SK-N-SH (cell line): ENCODE results near the gene AKR1C1. TPM values are rescaled to one million over a fixed set of nuclear protein-coding genes. Genes with fewer than 3 reads are reported as not detected.

Experiments used
- CTCF ChIA-PET: fragments of 300-600, 350-600 bp; formaldehyde crosslinking; extraction: SDS; loops from one replicate; lab custom pipeline; 2021; lab: Yijun Ruan, JAX
- POLR2A ChIA-PET: fragments of 350-600 bp; sonication (Branson Sonifier 250); formaldehyde crosslinking; extraction: SDS; loops from one replicate; lab custom pipeline; 2020; ENCODE audit warnings: antibody characterized with exemption, inconsistent platforms; lab: Yijun Ruan, JAX
- DNase-seq: peaks from one replicate; pipeline ENCODE4 v3.0.0; 2012
- H2AFZ ChIP-seq: fragments of 200-600 bp; sonication (generic); 2 replicates; pipeline ENCODE4 v1.8.1; 2016; ENCODE audit warnings: antibody characterized with exemption, mild to moderate bottlenecking, low read depth
- H3F3A ChIP-seq: fragments of 200-600 bp; sonication (generic); replicated peaks from 2 replicates; pipeline ENCODE3; 2016; ENCODE audit warnings: antibody characterized with exemption, mild to moderate bottlenecking; ENCODE audit not compliant: insufficient read depth
- H3K27ac ChIP-seq, 2 experiments: fragments of 200-500 bp in 1 of 2; fragments of 200-600 bp in 1 of 2; sonication (Bioruptor generic) in 1 of 2; sonication (generic), shearing (Covaris generic) in 1 of 2; 2 replicates each; pipeline versions ENCODE4 v1.5.1 to v1.6.1; 2014 to 2016; ENCODE audit warnings: low read depth in 2 of 2, inconsistent platforms in 1 of 2, low read length in 1 of 2, mild to moderate bottlenecking in 1 of 2, mixed read lengths in 1 of 2
- H3K27me3 ChIP-seq: fragments of 200-600 bp; sonication (generic), shearing (Covaris generic); 2 replicates; pipeline ENCODE4 v1.6.1; 2016; ENCODE audit warnings: mixed run types; ENCODE audit not compliant: insufficient read depth
- H3K36me3 ChIP-seq, 2 experiments: fragments of 200-500 bp in 1 of 2; fragments of 200-600 bp in 1 of 2; sonication (Bioruptor generic) in 1 of 2; sonication (generic) in 1 of 2; replicated peaks in 1 of 2; 2 replicates each; pipeline versions ENCODE3 to v1.5.1; 2014 to 2016; ENCODE audit warnings: low read length in 1 of 2, mild to moderate bottlenecking in 1 of 2; ENCODE audit not compliant: insufficient read depth in 2 of 2, control insufficient read depth in 1 of 2
- H3K4me1 ChIP-seq, 2 experiments: fragments of 200-500 bp in 1 of 2; fragments of 200-600 bp in 1 of 2; sonication (Bioruptor generic) in 1 of 2; sonication (generic), shearing (Covaris generic) in 1 of 2; 2 replicates each; pipeline versions ENCODE4 v1.5.1 to v1.6.1; 2014 to 2016; ENCODE audit warnings: low read depth in 1 of 2, low read length in 1 of 2, mixed run types in 1 of 2; ENCODE audit not compliant: insufficient read depth in 2 of 2, control insufficient read depth in 1 of 2
- H3K4me2 ChIP-seq: fragments of 200-600 bp; sonication (generic), shearing (Covaris generic); 2 replicates; pipeline ENCODE4 v1.6.1; 2017; ENCODE audit warnings: mixed run types
- H3K4me3 ChIP-seq, 2 experiments: fragments of 200-500 bp in 1 of 2; fragments of 200-600 bp in 1 of 2; sonication (Bioruptor generic) in 1 of 2; sonication (generic), shearing (Covaris generic) in 1 of 2; 2 replicates each; pipeline versions ENCODE4 v1.5.1 to v1.8.1; 2014 to 2016; ENCODE audit warnings: low read depth in 2 of 2, inconsistent platforms in 1 of 2, low read length in 1 of 2, mild to moderate bottlenecking in 1 of 2, mixed read lengths in 1 of 2, moderate library complexity in 1 of 2
- H3K79me2 ChIP-seq: fragments of 200-600 bp; sonication (generic); 2 replicates; pipeline ENCODE4 v1.8.1; 2017; ENCODE audit warnings: mild to moderate bottlenecking; ENCODE audit not compliant: insufficient read depth
- H3K9ac ChIP-seq: fragments of 200-600 bp; sonication (generic); 2 replicates; pipeline ENCODE4 v1.6.1; 2017; ENCODE audit warnings: mixed run types
- H3K9me2 ChIP-seq: fragments of 200-600 bp; sonication (generic); 2 replicates; pipeline ENCODE4 v1.6.1; 2017; ENCODE audit warnings: mixed run types
- H3K9me3 ChIP-seq: fragments of 200-600 bp; sonication (generic); 2 replicates; pipeline ENCODE4 v1.6.1; 2017; ENCODE audit warnings: mixed run types, mild to moderate bottlenecking, moderate library complexity
- H4K20me1 ChIP-seq: fragments of 200-600 bp; sonication (generic); 2 replicates; pipeline ENCODE4 v1.6.1; 2017; ENCODE audit warnings: mild to moderate bottlenecking, mixed run types; ENCODE audit not compliant: insufficient read depth
- EP300 ChIP-seq, 2 experiments: IDR thresholded peaks; 2 replicates each; pipeline versions ENCODE4 v1.4.0 to v1.6.1; 2012; ENCODE audit warnings: borderline replicate concordance in 1 of 2, low read depth in 1 of 2, low read length in 1 of 2
- EZH2phosphoT487 ChIP-seq: fragments of 200-600 bp; sonication (generic); IDR thresholded peaks from 2 replicates; pipeline ENCODE4 v1.6.1; 2017; ENCODE audit warnings: low read depth, mixed run types, mild to moderate bottlenecking, antibody characterized with exemption, moderate library complexity, borderline replicate concordance
- FOSL2 ChIP-seq: IDR thresholded peaks from 2 replicates; pipeline ENCODE4 v1.4.0; 2012; ENCODE audit warnings: low read depth, mild to moderate bottlenecking, moderate library complexity, borderline replicate concordance
- FOXJ3 ChIP-seq: sonication (generic); formaldehyde crosslinking; IDR thresholded peaks from 2 replicates; pipeline ENCODE4 v1.5.1; 2020; ENCODE audit warnings: mild to moderate bottlenecking, missing genetic modification reagents
- FOXM1 ChIP-seq: IDR thresholded peaks from 2 replicates; pipeline ENCODE4 v1.4.0; 2012; ENCODE audit warnings: low read depth, mild to moderate bottlenecking
- GABPA ChIP-seq: IDR thresholded peaks from 2 replicates; pipeline ENCODE4 v1.4.0; 2012; ENCODE audit warnings: low read depth, mild to moderate bottlenecking
- GATA2 ChIP-seq: sonication (generic); formaldehyde crosslinking; IDR thresholded peaks from 2 replicates; pipeline ENCODE4 v1.5.0; 2020; ENCODE audit warnings: mild to moderate bottlenecking, missing genetic modification reagents
- JUND ChIP-seq: IDR thresholded peaks from 2 replicates; pipeline ENCODE4 v1.4.0; 2012
- MAX ChIP-seq: IDR thresholded peaks from 2 replicates; pipeline ENCODE4 v1.4.0; 2012; ENCODE audit warnings: low read depth
- MXI1 ChIP-seq: IDR thresholded peaks from 2 replicates; pipeline ENCODE4 v1.6.1; 2012; ENCODE audit warnings: mild to moderate bottlenecking, low read depth, low read length, improper control_type of control experiment
- RAD21 ChIP-seq: IDR thresholded peaks from 2 replicates; pipeline ENCODE4 v1.6.1; 2012; ENCODE audit warnings: mild to moderate bottlenecking, low read length
- RCOR1 ChIP-seq: fragments of 150-350 bp; IDR thresholded peaks from 2 replicates; pipeline ENCODE4 v1.6.1; 2017; ENCODE audit warnings: antibody characterized with exemption, low read length
- REST ChIP-seq: IDR thresholded peaks from 2 replicates; pipeline ENCODE4 v1.6.1; 2012; ENCODE audit warnings: mild to moderate bottlenecking, low read depth, low read length, moderate library complexity
- RFX5 ChIP-seq: IDR thresholded peaks from 2 replicates; pipeline ENCODE4 v1.6.1; 2012; ENCODE audit warnings: mild to moderate bottlenecking, improper control_type of control experiment, low read length
- RXRA ChIP-seq: IDR thresholded peaks from 2 replicates; pipeline ENCODE4 v1.4.0; 2012; ENCODE audit warnings: low read depth, mild to moderate bottlenecking, borderline replicate concordance
- SIN3A ChIP-seq: IDR thresholded peaks from 2 replicates; pipeline ENCODE4 v1.6.1; 2012; ENCODE audit warnings: low read depth, mild to moderate bottlenecking, low read length, moderate library complexity, borderline replicate concordance
- SMC3 ChIP-seq: IDR thresholded peaks from 2 replicates; pipeline ENCODE4 v1.6.1; 2012; ENCODE audit warnings: low read depth, low read length, improper control_type of control experiment
- TAF1 ChIP-seq: IDR thresholded peaks from 2 replicates; pipeline ENCODE4 v1.6.1; 2012; ENCODE audit warnings: low read depth, mild to moderate bottlenecking, low read length, moderate library complexity, borderline replicate concordance
- TEAD4 ChIP-seq: IDR thresholded peaks from 2 replicates; pipeline ENCODE4 v1.4.0; 2012; ENCODE audit warnings: mild to moderate bottlenecking, borderline replicate concordance; ENCODE audit not compliant: insufficient read depth
- WGBS: methylation state at CpG from one replicate; pipeline ENCODE4 v1.1.6; 2017; ENCODE audit warnings: low lambda C conversion rate; 5-methylcytosine and 5-hydroxymethylcytosine counted together
- polyA plus RNA-seq, 3 experiments: library from polyadenylated mRNA; depleted of rRNA; stranded (reverse); fragments of >200 nt; gene quantifications; 2 replicates each; pipeline ENCODE4 v1.2.3, GENCODE V29; 2012
- TF ChIP-seq, protein P1 (sequence below): fragments of 200-600 bp; sonication (generic); IDR thresholded peaks from 2 replicates; pipeline ENCODE4 v1.6.1; 2017; ENCODE audit warnings: antibody characterized with exemption, mild to moderate bottlenecking, moderate library complexity
- TF ChIP-seq, protein P2 (sequence below): IDR thresholded peaks from 2 replicates; pipeline ENCODE4 v1.4.0; 2012; ENCODE audit warnings: low read depth, borderline replicate concordance

Gene AKR1C1
- polyA plus RNA-seq, 1 of the 3 experiments (the other 2 are of a cell fraction), result 1.3 TPM

DNA sequence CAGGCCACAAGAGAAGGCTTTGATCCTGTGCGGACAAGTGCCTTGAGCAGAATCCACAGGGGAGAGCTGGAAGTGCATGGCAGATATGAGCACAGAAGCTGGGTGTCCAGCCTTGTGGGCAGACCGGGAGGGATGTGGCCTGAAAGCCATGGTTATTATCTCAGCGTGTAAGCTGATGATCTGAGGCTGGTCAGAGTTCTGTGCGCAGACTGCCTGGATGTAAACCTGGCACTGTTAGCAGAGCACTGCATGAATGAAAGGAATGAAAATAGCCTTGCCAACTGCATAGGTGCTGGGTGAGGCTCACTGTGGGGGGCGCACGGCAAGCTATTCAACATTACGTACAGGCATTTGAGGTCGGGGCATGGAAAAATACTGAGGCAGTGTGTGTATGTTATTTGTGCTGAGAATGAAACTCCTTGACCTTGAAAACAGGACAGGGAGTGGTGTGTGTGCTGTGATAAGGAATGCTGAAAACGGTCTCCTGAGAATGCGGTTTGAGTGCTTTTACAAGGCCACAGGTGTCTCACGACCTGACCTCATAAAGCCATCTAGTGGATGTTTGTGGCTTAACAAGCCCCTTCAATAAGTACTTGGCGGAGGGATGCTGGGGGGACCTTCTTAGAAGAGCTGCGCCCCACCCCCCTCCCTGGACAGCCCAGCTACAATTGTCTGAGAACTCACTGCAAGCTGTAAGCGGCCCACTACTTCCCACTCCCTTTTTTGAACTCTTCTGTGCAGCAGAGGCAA lies 18.7 kb downstream of the AKR1C1 start:
- no peak overlapping the region for H3K27ac ChIP-seq
- no peaks in the 10 kb centered on the region for H3K9me3 ChIP-seq
- WGBS, result 65% methylated on average over 10 of the region's 14 CpGs
- TF ChIP-seq GATA2 (CRISPR knock-in tag) (no peak), TAF1 (no peak), MAX (no peak), JUND (no peak), RCOR1 (no peak), FOXM1 (no peak), EZH2phosphoT487 (no peak), RXRA (no peak), SMC3 (peak; percentile 38; the same call in 1 of the 2 replicates), FOSL2 (no peak), RAD21 (peak; percentile 48), FOXJ3 (CRISPR knock-in tag) (no peak)
- TF ChIP-seq, protein P1, sequence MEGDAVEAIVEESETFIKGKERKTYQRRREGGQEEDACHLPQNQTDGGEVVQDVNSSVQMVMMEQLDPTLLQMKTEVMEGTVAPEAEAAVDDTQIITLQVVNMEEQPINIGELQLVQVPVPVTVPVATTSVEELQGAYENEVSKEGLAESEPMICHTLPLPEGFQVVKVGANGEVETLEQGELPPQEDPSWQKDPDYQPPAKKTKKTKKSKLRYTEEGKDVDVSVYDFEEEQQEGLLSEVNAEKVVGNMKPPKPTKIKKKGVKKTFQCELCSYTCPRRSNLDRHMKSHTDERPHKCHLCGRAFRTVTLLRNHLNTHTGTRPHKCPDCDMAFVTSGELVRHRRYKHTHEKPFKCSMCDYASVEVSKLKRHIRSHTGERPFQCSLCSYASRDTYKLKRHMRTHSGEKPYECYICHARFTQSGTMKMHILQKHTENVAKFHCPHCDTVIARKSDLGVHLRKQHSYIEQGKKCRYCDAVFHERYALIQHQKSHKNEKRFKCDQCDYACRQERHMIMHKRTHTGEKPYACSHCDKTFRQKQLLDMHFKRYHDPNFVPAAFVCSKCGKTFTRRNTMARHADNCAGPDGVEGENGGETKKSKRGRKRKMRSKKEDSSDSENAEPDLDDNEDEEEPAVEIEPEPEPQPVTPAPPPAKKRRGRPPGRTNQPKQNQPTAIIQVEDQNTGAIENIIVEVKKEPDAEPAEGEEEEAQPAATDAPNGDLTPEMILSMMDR, result peak; percentile 44; the same call in 1 of the 2 replicates
- no peak overlapping the region for H2AFZ ChIP-seq
- H3K4me3 ChIP-seq, result no peak overlapping the region
- H3K9me2 ChIP-seq, result no peaks in the 10 kb centered on the region
- H3K9ac ChIP-seq, result no peak overlapping the region
- no peaks in the 10 kb centered on the region for H4K20me1 ChIP-seq
- no peaks in the 10 kb centered on the region for H3K36me3 ChIP-seq
- ChIA-PET POLR2A (no interaction called here), CTCF (interaction anchor here (0.8 to 4.5 kb wide), 2 partner anchors 131 to 145 kb away, joined by 4 to 57 read pairs; no protein-coding TSS in a partner anchor)
- H3K4me1 ChIP-seq, result no peaks in the 10 kb centered on the region; a peak in 1 of 4 replicates
- no peaks in the 10 kb centered on the region for H3F3A ChIP-seq
- no peak overlapping the region for H3K4me2 ChIP-seq
- H3K79me2 ChIP-seq, result no peaks in the 10 kb centered on the region
- no peaks in the 10 kb centered on the region for H3K27me3 ChIP-seq
- DNase-seq, result peak; percentile 12

DNA sequence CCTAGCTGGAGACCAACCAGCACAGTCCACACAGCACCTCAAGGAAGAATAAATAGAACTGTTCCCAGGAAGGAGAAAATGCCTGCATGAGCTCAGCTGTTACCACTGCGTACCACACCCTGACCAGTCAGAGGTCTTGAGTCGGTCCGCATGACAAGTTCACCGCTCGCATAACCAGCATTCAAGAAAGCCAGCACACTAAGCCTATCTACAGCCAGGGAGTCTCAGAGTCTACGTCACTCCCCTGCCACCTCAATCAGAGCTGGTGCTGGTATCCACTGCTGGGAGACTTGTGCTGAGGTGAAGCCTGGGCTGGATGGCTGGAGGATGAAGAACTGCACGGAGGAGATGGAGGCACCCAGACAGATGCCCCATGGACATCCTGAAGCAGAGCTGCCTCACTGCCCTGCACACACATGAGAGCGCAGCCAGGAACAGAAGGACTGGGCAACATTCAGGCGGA lies 19.6 kb downstream of the AKR1C1 start:
- no peak overlapping the region for H3K27ac ChIP-seq
- WGBS, result 71% methylated on average over 9 of the region's 9 CpGs
- ChIA-PET CTCF (interaction anchor here (4.5 kb wide), 1 partner anchor 132 kb away, joined by 57 read pairs; no protein-coding TSS in a partner anchor), POLR2A (no interaction called here)
- no peak overlapping the region for H3K4me3 ChIP-seq
- no peaks in the 10 kb centered on the region for H3K9me3 ChIP-seq
- H2AFZ ChIP-seq, result no peak overlapping the region
- H3K9ac ChIP-seq, result no peak overlapping the region
- H3K9me2 ChIP-seq, result no peaks in the 10 kb centered on the region
- H3K36me3 ChIP-seq, result no peaks in the 10 kb centered on the region
- H3F3A ChIP-seq, result no peaks in the 10 kb centered on the region
- no peak for DNase-seq
- no peaks in the 10 kb centered on the region for H4K20me1 ChIP-seq
- H3K79me2 ChIP-seq, result no peaks in the 10 kb centered on the region
- no peak overlapping the region for H3K4me2 ChIP-seq
- H3K27me3 ChIP-seq, result no peaks in the 10 kb centered on the region
- no peaks in the 10 kb centered on the region; a peak in 1 of 4 replicates for H3K4me1 ChIP-seq
- TF ChIP-seq REST, result no peak
- no peak for TF ChIP-seq MXI1
- TF ChIP-seq EP300 (IDR thresholded peaks at IDR 0.05; ENCODE audit: borderline replicate concordance in 1 of 2, low read depth in 1 of 2, low read length in 1 of 2), result no peak
- no peak for TF ChIP-seq GABPA
- TF ChIP-seq RFX5, result no peak
- TF ChIP-seq, protein P2, sequence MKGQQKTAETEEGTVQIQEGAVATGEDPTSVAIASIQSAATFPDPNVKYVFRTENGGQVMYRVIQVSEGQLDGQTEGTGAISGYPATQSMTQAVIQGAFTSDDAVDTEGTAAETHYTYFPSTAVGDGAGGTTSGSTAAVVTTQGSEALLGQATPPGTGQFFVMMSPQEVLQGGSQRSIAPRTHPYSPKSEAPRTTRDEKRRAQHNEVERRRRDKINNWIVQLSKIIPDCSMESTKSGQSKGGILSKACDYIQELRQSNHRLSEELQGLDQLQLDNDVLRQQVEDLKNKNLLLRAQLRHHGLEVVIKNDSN, result no peak
- TF ChIP-seq TAF1, result no peak
- no peak for TF ChIP-seq SIN3A
- TF ChIP-seq TEAD4, result no peak
